GM18951 (cell line): Measurements from ENCODE around the gene SPOCK1.

Experiments used
- POLR2A ChIP-seq: IDR thresholded peaks from 4 replicates; pipeline ENCODE4 v1.6.1; 2011; ENCODE audit warnings: mild to moderate bottlenecking; ENCODE audit not compliant: insufficient read length, insufficient read depth; ENCODE audit errors: extremely low read depth
- in situ Hi-C: fragments of 300-500 bp; cut with MboI; formaldehyde crosslinking; loops from one replicate; pipeline ENCODE4 v1.12.0; 2022; ENCODE audit warnings: low sequenced_read_pairs, mixed read lengths, inconsistent platforms; ENCODE audit not compliant: unreplicated experiment

The SPOCK1 gene

DNA sequence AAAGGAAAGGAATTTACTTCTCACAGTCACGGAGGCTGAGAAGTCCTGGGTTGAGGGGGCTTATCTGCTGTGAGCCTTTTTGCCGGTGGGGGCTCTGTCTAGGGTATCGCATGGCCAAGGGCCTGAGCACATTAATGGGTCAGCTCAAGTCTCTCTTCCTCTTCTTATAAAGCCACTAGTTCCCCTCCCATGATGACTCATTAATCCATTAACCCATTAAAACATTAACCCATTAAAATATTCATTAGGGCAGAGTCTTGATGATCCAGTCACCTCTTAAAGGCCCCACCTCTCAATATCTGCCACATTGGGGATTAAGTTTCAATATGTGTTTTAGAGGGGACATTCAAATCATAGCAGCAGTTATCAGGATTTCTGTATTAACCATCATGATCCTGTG lies 406.3 kb downstream of the SPOCK1 start:
- no peak for TF ChIP-seq POLR2A

GRCh38 chr5:137091472-137091871 lies 407.7 kb downstream of the SPOCK1 start:
- TF ChIP-seq POLR2A: no peak
- in situ Hi-C loops: no loop called here

More for the DNA sequence above, 406.3 kb downstream of the SPOCK1 start:
- in situ Hi-C loops: no loop called here

- TF ChIP-seq POLR2A: no peak
- in situ Hi-C loops: no loop called here
Observed at GRCh38 chr5:137090721-137091120, 408.4 kb downstream of the SPOCK1 start.

DNA sequence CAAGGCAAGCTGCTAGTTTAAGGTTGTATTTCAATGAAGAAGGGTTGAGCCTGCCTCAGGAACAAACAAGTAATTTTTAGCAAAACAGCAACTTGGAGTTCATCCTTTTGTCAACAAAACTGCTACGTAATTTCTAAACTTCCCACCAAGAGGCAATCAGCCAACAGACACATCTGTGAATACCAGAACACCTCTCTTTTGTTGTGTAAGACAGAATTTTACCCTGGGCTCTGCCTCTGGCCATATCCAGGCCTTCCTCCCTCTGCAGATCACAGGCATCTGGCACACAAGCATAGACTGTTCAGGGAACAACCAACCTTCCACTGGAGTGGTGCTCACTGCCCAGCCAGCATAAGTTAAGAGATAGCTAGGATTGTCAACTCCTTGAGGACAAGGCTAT lies 409.0 kb downstream of the SPOCK1 start:
- TF ChIP-seq POLR2A: no peak
- in situ Hi-C loops: no loop called here

DNA sequence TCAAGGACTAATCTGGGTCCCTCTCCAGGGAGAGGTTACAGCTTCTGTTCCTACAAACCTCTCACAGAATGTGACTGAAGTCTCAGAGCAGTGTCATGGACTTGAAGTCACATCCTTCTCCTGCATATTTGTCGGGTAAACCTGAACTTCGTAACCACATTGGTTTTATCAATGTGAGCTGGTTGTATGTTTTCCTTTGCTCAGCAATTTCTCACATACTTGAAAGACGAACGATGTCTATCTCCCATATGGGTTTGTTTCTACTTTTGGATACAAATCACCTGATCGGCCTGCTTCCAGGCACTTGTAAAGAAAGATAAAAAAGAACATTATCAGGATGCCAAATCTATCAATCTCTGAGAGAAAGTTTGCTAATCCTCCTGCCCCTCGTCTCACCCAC lies 411.0 kb downstream of the SPOCK1 start:
- in situ Hi-C loops: no loop called here
- no peak for TF ChIP-seq POLR2A

DNA sequence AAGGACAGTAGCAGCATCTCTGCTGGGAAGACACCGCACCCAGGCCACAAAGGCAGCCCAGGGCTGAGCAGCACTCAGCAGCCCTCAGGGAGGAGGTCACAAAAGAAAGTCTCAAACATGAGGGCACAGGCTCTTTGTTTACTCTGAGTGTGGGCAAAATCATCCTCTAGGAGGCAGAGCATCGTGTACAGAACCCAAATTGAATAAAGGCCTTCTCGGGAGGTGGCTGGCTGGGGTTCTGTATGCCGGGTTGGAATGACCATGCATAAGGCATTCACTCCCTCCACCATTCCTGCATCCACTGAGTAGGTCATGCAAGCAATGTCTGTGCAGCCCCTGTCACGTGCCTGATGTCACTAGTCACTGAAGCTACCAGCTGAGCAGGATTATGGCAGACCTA lies 412.8 kb downstream of the SPOCK1 start:
- no peak for TF ChIP-seq POLR2A
- in situ Hi-C loops: no loop called here

DNA sequence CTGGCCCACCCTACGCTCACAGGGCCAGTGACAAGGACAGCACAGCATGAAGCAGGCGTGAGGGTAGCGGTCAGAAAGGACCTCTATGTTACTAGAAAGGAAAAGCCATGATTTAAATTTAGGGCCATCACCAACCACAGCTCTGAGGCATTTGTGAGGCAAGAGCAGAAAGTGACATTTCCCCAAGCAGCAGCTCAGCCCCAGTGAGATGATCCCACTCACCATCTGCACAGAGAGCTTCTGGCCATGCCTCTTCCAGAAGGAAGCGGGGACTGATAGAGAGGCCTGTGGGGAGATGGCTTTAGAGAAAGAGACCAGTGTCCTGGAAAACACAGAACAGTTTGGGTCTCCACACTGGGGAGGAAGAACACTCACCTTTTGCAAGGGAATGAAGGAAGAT lies 413.9 kb downstream of the SPOCK1 start:
- in situ Hi-C loops: no loop called here
- no peak for TF ChIP-seq POLR2A

DNA sequence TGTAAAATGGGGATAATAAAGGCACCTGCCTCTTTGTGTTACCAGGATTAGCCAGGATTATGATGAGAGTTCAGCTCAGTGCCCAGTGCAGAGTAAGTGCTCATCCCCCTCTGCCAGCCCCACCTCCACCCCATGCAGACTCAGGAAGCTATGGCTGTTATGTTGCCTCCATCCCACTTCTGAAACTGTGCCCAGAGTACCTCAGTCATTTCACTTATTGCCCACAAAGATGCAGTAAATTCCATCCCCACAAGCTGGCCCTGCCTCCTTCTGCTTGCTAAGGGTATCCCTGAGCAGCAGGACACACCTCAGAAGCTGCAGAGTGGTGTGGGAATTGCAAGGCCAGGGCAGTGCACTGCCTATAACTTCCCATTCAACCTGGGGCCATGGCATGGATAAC lies 415.1 kb downstream of the SPOCK1 start:
- in situ Hi-C loops: no loop called here
- TF ChIP-seq POLR2A: no peak

DNA sequence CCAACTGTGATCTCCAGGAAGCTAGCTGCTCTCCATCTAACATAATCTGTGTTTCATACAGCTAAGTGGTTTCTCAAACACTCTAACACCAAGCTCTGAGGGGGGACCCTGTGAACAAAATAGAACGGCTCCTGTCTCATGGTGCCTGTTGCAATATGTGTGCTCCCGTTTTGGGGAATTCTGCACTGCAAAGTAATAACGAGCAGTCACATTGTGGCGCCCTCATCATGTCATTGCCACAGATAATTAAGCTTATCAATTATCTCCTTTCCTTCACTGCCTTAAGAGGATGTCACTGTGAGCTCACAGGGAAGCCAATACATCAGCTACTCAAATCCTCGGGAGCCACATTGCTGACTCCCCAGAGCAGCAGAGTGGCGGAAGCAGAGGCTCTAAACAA lies 416.2 kb downstream of the SPOCK1 start:
- no peak for TF ChIP-seq POLR2A
- in situ Hi-C loops: no loop called here

DNA sequence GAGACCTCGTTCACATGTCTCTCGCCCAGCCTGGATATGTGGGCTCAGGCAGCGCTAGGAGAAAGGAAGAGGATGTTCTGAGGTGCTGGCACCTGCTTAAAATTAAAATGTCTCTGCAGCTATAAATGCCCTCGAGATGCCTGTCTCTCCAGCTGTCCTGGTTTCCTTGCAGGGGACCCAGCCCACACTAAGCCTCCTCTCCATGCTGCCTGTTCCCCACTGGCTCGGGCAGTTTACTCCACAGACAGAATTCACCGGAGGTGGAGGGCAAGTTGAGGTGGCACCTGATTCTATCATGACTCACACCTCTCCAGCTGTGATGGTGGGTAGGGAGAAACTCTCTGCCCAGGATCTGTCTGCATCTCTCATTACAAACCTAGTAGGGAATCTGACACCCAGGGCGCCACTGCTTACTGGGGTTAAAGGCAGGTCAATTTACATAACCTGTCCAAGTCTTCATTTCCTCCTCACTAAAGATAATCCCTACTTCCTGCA lies 420.9 kb downstream of the SPOCK1 start:
- TF ChIP-seq POLR2A: no peak
- in situ Hi-C loops: no loop called here

DNA sequence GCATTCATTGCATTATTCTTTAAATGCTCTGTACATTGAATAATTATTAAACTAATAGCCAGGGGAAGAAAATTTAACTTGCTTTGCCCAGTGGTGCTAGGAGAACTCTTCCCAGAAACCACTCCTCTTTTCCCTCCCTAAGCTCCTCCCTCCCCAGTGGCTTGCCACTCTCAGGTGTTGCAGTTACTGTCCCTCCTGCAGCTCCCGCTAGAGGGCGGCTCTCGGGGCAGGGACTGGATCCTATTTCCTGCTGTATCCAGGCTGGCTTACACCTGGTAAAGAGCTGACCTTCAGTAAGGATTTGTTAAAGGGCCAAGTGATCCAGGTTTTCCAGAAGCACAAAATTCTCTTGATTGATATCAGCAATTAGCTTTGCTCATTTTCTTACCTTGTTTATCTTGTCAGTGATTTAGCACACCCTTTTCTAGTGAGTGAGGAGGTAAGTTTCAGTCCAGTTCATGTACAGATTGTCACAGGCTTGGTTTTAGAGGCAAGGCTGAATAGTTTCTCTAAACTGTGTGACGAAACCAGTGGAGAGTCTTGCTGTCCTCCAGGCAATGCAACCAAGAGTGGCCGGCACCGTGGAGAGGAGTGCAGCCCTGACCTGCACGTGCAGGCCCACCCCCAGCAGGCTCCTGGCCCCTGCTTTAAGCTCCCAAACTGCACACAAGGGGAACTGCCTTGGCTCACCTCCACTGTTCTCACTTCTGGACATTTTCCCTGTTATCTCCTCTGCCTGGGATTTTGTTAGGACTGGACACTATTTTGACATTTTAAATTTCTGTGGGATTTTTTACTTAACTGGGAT lies 423.8 kb downstream of the SPOCK1 start:
- in situ Hi-C loops: no loop called here
- no peak for TF ChIP-seq POLR2A

DNA sequence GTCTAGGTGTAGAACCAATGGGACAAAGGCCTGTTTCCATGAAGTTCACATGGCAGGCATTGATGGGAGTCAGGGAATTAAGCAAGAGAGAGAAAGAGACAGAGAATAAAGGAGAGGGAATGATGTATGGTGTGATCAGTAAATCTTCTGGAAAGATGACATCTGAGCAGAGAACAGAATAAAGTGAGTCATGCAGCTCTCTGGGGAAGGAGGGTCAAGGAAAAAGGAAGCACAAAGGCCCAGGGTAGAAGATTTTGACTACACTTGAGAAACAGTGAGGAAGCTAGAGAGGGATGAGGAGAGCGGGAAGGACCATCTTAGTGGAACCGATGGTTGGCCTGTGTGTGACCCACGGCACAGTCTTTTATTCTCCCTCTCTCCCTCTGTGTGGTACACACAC lies 425.9 kb downstream of the SPOCK1 start:
- no peak for TF ChIP-seq POLR2A
- in situ Hi-C loops: no loop called here

DNA sequence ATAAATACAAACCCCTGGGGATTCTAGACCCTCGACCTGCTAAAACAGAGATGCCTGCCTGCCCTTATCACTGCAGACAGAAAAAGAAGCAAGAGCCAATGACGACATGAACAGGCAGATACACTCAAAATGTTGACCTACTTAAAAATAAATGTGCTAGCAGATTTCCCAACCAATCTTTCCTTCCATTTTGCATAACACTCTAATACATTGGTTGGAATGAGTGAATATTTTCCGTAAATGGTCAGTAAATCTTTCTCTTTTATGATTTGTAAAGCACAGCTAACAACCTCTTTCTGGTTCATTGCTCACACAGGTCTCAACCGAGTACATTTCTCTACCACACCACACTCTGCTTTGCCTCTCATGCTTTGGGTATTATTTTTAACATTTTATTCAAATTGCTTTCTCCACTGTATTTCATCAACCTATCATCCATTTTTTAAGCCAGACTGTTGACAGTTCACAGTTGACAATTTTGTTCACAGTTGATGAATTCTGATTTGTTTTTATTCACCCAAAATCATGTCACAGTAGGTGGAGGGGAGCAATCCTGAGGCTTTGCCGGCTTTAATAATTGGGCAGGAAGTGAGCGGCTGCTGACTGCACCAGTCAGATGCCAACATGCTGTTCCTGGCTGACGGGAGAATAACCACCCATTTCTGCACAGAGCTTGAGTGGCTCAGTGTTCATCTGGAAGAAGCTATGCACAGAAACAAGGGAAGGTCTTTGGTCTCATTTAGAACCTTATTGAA lies 426.6 kb downstream of the SPOCK1 start:
- TF ChIP-seq POLR2A: no peak
- in situ Hi-C loops: no loop called here

DNA sequence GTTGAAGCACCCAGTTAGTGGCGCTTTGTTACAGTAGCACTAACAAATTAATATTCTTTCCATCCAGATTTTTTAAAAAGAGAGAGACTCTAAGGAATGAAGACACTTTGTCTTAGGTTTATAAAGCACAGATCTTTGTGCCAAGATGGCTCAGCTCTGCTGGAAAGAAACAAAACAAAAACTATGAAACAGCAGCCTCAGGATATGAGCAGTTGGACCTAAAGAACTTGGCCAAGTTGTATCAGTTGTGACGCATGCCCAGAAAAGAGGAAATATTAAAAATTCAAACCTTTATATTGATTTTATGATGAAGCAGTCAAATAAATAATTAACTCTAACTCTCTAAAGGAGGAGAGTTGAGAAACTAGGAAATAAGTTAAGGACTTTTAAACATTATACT lies 427.2 kb downstream of the SPOCK1 start:
- in situ Hi-C loops: no loop called here
- no peak for TF ChIP-seq POLR2A
